Natural killer cell (primary cell): ENCODE results near the gene ZNF283. TPM values are rescaled to one million over a fixed set of nuclear protein-coding genes. Genes with fewer than 3 reads are reported as not detected.

Experiments used
- ATAC-seq, 3 donors: fragments of 150-1000 bp in 2 of 3; fragments of 200-7000 bp in 1 of 3; cut with Tn5 transposase; 1 replicate in 1 of 3; 2 replicates in 2 of 3; pipeline ENCODE4 v1.10.0; 2021; ENCODE audit warnings: mild to moderate bottlenecking in 2 of 3, moderate library complexity in 2 of 3
- DNase-seq, 2 donors: peaks; one replicate each; pipeline versions ENCODE4 v3.0.0 to v3.0.0-alpha.2; 2013 to 2021; ENCODE audit warnings: mixed read lengths in 1 of 2
- H3K27ac ChIP-seq: one replicate; pipeline ENCODE4 v1.5.1; 2013; ENCODE audit warnings: mild to moderate bottlenecking, low read length
- H3K27me3 ChIP-seq: one replicate; pipeline ENCODE4 v1.6.1; 2013; ENCODE audit warnings: low read length; ENCODE audit not compliant: control insufficient read depth, insufficient read depth
- H3K36me3 ChIP-seq: one replicate; pipeline ENCODE4 v1.6.1; 2013; ENCODE audit warnings: low read length; ENCODE audit not compliant: control insufficient read depth, insufficient read depth
- H3K4me1 ChIP-seq: one replicate; pipeline ENCODE4 v1.6.1; 2013; ENCODE audit warnings: low read length; ENCODE audit not compliant: control insufficient read depth, insufficient read depth
- H3K4me3 ChIP-seq: one replicate; pipeline ENCODE4 v1.5.1; 2013; ENCODE audit warnings: low read length
- H3K9me3 ChIP-seq: one replicate; pipeline ENCODE4 v1.6.1; 2013; ENCODE audit warnings: low read length; ENCODE audit not compliant: control insufficient read depth, insufficient read depth
- H3K27ac Mint-ChIP-seq, 2 donors: one replicate each; pipeline ENCODE4 v1.8.0; 2022; ENCODE audit warnings: mild to moderate bottlenecking in 2 of 2, mixed read lengths in 2 of 2, moderate library complexity in 1 of 2
- H3K27me3 Mint-ChIP-seq, 2 donors: one replicate each; pipeline ENCODE4 v1.8.0; 2022; ENCODE audit warnings: low read depth in 2 of 2, mixed read lengths in 2 of 2
- H3K36me3 Mint-ChIP-seq: one replicate; pipeline ENCODE4 v1.8.0; 2022; ENCODE audit warnings: mixed read lengths
- H3K4me1 Mint-ChIP-seq, 2 donors: one replicate each; pipeline ENCODE4 v1.8.0; 2022; ENCODE audit warnings: mixed read lengths in 2 of 2
- H3K4me3 Mint-ChIP-seq: one replicate; pipeline ENCODE4 v1.8.0; 2022; ENCODE audit warnings: mild to moderate bottlenecking, moderate library complexity, mixed read lengths
- H3K9me3 Mint-ChIP-seq, 2 donors: one replicate each; pipeline ENCODE4 v1.8.0; 2022; ENCODE audit warnings: mixed read lengths in 2 of 2
- CTCF ChIP-seq: fragments of 200-600 bp; IDR thresholded peaks from one replicate; pipeline ENCODE4 v1.8.0; 2022; ENCODE audit warnings: antibody characterized with exemption
- WGBS: methylation state at CpG from one replicate; pipeline ENCODE4 v1.1.7; 2013; ENCODE audit warnings: missing lambda C conversion rate; ENCODE audit not compliant: insufficient coverage; 5-methylcytosine and 5-hydroxymethylcytosine counted together
- intact Hi-C: fragments of 100-400 bp; cut with micrococcal nuclease; formaldehyde crosslinking; loops from one replicate; pipeline ENCODE4 v1.14.2; 2022
- total RNA-seq, 4 donors: library from RNA; stranded (reverse); fragments of 120-200 nt in 1 of 4; gene quantifications; one replicate each; pipeline versions ENCODE4 v1.2.3 to v1.2.4, GENCODE V29; 2013 to 2022

The ZNF283 gene
- total RNA-seq, 3 donors from 2014 or later (not counting 1 experiment from before 2014, with no cell fraction given): 4.1 to 8.0 (median 7.1) TPM

- Mint-ChIP-seq H3K9me3 (no peaks in the 10 kb centered on the region), H3K27ac (no peak overlapping the region), H3K4me1 (no peaks in the 10 kb centered on the region), H3K27me3 (peaks cover 8 to 15% of the 10 kb centered on the region in 2 donors), H3K4me3 (no peak overlapping the region), H3K36me3 (no peaks in the 10 kb centered on the region)
- intact Hi-C loops: no loop called here
- Histone ChIP-seq H3K27ac (no peak overlapping the region), H3K27me3 (peaks cover 7% of the 10 kb centered on the region), H3K36me3 (no peaks in the 10 kb centered on the region), H3K9me3 (no peaks in the 10 kb centered on the region), H3K4me3 (no peak overlapping the region), H3K4me1 (peaks cover 12% of the 10 kb centered on the region)
- peak in 1 of 2 donors; percentile 60 for DNase-seq
- TF ChIP-seq CTCF: no peak
- WGBS: 15% methylated on average over 2 of the region's 3 CpGs
- no peak for ATAC-seq
These were observed 38.1 kb upstream of the ZNF283 start for GRCh38 chr19:43789029-43789428.

- H3K4me1 Mint-ChIP-seq: no peaks in the 10 kb centered on the region
- H3K27ac Mint-ChIP-seq: no peak overlapping the region
- ATAC-seq (no peak), DNase-seq (no peak)
- 34% methylated on average over 3 of the region's 3 CpGs for whole genome bisulfite sequencing
- TF ChIP-seq CTCF: no peak
- peaks cover 7% of the 10 kb centered on the region for H3K27me3 ChIP-seq
- H3K4me3 ChIP-seq: no peak overlapping the region
- no peak overlapping the region for H3K27ac ChIP-seq
- no peaks in the 10 kb centered on the region for H3K36me3 ChIP-seq
- no peak overlapping the region for H3K4me3 Mint-ChIP-seq
- H3K36me3 Mint-ChIP-seq: no peaks in the 10 kb centered on the region
- H3K9me3 Mint-ChIP-seq: no peaks in the 10 kb centered on the region
- no peaks in the 10 kb centered on the region for H3K4me1 ChIP-seq
- H3K9me3 ChIP-seq: no peaks in the 10 kb centered on the region
- intact Hi-C loops: no loop called here
- peaks cover 4 to 13% of the 10 kb centered on the region in 2 donors for H3K27me3 Mint-ChIP-seq
These were observed 36.5 kb upstream of the ZNF283 start for GRCh38 chr19:43790587-43790986.

GRCh38 chr19:43797118-43797517 is 30.0 kb upstream of the ZNF283 start:
- ATAC-seq (no peak), DNase-seq (no peak)
- H3K27me3 Mint-ChIP-seq: peaks cover 5 to 35% of the 10 kb centered on the region in 2 donors
- H3K27me3 ChIP-seq: peaks cover 7% of the 10 kb centered on the region
- no peak for TF ChIP-seq CTCF
- no peaks in the 10 kb centered on the region for H3K36me3 ChIP-seq
- intact Hi-C loops: no loop called here
- H3K9me3 ChIP-seq: no peaks in the 10 kb centered on the region
- H3K4me3 ChIP-seq: no peak overlapping the region
- H3K4me1 Mint-ChIP-seq: peaks cover 0 to 13% of the 10 kb centered on the region in 2 donors
- H3K4me1 ChIP-seq: peaks cover 9% of the 10 kb centered on the region
- peak overlapping the region; percentile 31 for H3K4me3 Mint-ChIP-seq
- no peak overlapping the region for H3K27ac ChIP-seq
- H3K36me3 Mint-ChIP-seq: no peaks in the 10 kb centered on the region
- WGBS: 54% methylated on average over 6 of the region's 6 CpGs
- no peaks in the 10 kb centered on the region for H3K9me3 Mint-ChIP-seq
- no peak overlapping the region for H3K27ac Mint-ChIP-seq

- Mint-ChIP-seq H3K27me3 (peaks cover 5 to 35% of the 10 kb centered on the region in 2 donors), H3K9me3 (no peaks in the 10 kb centered on the region), H3K27ac (no peak overlapping the region), H3K4me3 (peak overlapping the region; percentile 31), H3K36me3 (no peaks in the 10 kb centered on the region), H3K4me1 (peaks cover 0 to 13% of the 10 kb centered on the region in 2 donors)
- H3K27ac ChIP-seq: no peak overlapping the region
- TF ChIP-seq CTCF: no peak
- H3K4me3 ChIP-seq: no peak overlapping the region
- ATAC-seq: no peak
- intact Hi-C loops: no loop called here
- peaks cover 9% of the 10 kb centered on the region for H3K4me1 ChIP-seq
- H3K9me3 ChIP-seq: no peaks in the 10 kb centered on the region
- H3K27me3 ChIP-seq: peaks cover 7% of the 10 kb centered on the region
- no peaks in the 10 kb centered on the region for H3K36me3 ChIP-seq
- DNase-seq: no peak
- WGBS: 95% methylated on average over 7 of the region's 7 CpGs
These were observed 29.6 kb upstream of the ZNF283 start for GRCh38 chr19:43797556-43797955.
